Stimulated activated CD4-positive, alpha-beta T cell treated with anti-CD3 and anti-CD28 coated beads, Interleukin-2, amount 100 ng/mL, for 24 hours (primary cell): ENCODE data around the gene TMEM151B.
"Not testable (repeated sequence)": the region's sequence is repeated elsewhere in the genome, so short reads cannot be mapped to it uniquely, and the experiment has no call there.

Source experiments
- DNase-seq, 2 donors: peaks; one replicate each; pipeline ENCODE4 v3.0.0-alpha.2; 2020

TMEM151B gene

GRCh38 chr6:44269921-44270525, at the start of gene TMEM151B:
Gene TMEM151B, plus strand, starts transcription at chr6:44270450. Its CDS starts 293 bp downstream, at chr6:44270743.
- no peak for DNase-seq

GRCh38 chr6:44220913-44221290, 49.3 kb upstream of the TMEM151B start:
- DNase-seq: no peak

GRCh38 chr6:44221291-44221960, 48.8 kb upstream of the TMEM151B start:
- DNase-seq: peak; percentile 74 to 80

- no peak for DNase-seq
These were observed 48.3 kb upstream of the TMEM151B start for GRCh38 chr6:44221961-44222335.

- peak; percentile 18 to 38 for DNase-seq
These were observed 47.5 kb upstream of the TMEM151B start for GRCh38 chr6:44222486-44223318.

- peak; percentile 86 to 90 for DNase-seq
These were observed 46.8 kb upstream of the TMEM151B start, which contains the start of gene SLC29A1 for GRCh38 chr6:44223319-44224028. Gene SLC29A1, plus strand, starts transcription at chr6:44223595. Its CDS starts 3,719 bp downstream, at chr6:44227314.

- DNase-seq: peak in 1 of 2 donors; percentile 37
These were observed 46.0 kb upstream of the TMEM151B start for GRCh38 chr6:44224029-44224964.

GRCh38 chr6:44224965-44225305, 45.3 kb upstream of the TMEM151B start:
- no peak for DNase-seq

- DNase-seq: no peak
These were observed 44.5 kb upstream of the TMEM151B start for GRCh38 chr6:44225579-44226325.

GRCh38 chr6:44226368-44227147, 43.7 kb upstream of the TMEM151B start:
- no peak for DNase-seq

- DNase-seq: no peak
These were observed 43.0 kb upstream of the TMEM151B start for GRCh38 chr6:44227148-44227793.

GRCh38 chr6:44228031-44228430, 42.2 kb upstream of the TMEM151B start:
- DNase-seq: no peak

GRCh38 chr6:44228433-44228832, 41.8 kb upstream of the TMEM151B start:
- DNase-seq: no peak

GRCh38 chr6:44228836-44229235, 41.4 kb upstream of the TMEM151B start:
- no peak for DNase-seq

- no peak for DNase-seq
These were observed 40.7 kb upstream of the TMEM151B start for GRCh38 chr6:44229376-44230033.

GRCh38 chr6:44230034-44230675, 40.1 kb upstream of the TMEM151B start:
- DNase-seq: no peak

- not testable (repeated sequence) for DNase-seq
These were observed 38.8 kb upstream of the TMEM151B start for GRCh38 chr6:44231426-44231825.

GRCh38 chr6:44232676-44233566, 37.3 kb upstream of the TMEM151B start:
- DNase-seq: no peak
